Measurements from ENCODE around the gene KRT74. TPM values are rescaled to one million over a fixed set of nuclear protein-coding genes. Genes with fewer than 3 reads are reported as not detected.

Gene KRT74
- total and polyA plus RNA-seq, 3 experiments from 2014 or later: not detected

DNA sequence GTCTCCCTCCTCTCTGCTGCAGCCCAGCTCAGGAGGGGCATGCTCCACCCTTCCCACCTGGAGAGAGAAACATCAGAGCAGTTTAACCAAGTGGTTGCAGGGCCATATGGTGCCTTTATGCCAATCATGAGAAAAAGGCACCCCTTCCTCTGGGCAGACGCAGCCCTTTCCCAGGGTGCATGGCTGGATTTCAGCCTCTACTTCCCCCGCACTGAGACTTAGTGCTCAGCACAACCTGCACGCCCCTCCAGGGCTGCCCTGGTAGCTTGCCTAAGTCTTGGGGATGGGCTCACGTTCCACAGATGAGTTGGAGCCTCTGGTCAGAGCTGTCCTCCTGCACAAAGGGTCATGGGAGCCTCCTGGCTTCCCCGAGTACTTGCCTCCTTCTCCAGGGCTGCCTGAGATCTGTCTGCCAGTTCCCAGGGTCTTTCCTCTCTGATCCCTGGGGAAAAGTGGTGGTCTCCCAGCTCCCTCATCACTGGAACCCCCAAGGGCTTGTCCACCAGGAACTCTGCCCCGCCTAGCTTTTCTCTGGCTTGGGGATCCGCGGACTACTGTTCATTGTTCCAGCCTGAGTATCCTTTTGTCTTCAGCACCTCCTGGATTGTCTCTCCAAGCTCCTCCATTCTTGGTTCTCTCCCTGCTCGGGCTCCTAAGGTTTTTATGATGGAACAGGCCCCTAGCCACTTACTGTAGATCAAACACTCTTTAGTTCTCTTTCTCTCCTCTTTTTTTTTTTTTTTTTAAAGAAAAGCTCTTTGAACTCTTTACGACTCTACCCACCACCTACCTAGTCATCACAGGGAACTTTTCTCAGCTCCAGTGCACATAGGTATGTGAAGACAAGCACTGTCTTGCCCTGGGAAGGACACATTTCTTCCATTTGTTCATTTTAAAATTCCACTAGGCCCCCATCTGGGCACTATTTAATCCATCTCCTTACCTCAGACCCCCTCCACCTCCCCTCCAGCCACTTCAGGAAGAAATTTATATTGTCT is 6.1 kb upstream of the KRT74 start:
- CTCF ChIA-PET: interaction anchor here (1.1 to 13.9 kb wide), 2 partner anchors 18 to 298 kb away, joined by 3 to 276 read pairs; no protein-coding TSS in a partner anchor
- peaks cover 9 to 20% of the 10 kb centered on the region in 2 donors for H3K27me3 Mint-ChIP-seq
- H3K36me3 Mint-ChIP-seq: no peaks in the 10 kb centered on the region
- Histone ChIP-seq H3K27ac (ENCODE audit: low read depth, low read length) (no peak overlapping the region), H3K9me3 (ENCODE audit: low read length) (no peaks in the 10 kb centered on the region), H3K4me3 (ENCODE audit: low read length) (no peak overlapping the region), H3K36me3 (ENCODE audit: insufficient read depth, low read length) (no peaks in the 10 kb centered on the region), H3K27me3 (ENCODE audit: insufficient read depth, low read length, poor library complexity, severe bottlenecking) (no peaks in the 10 kb centered on the region), H3K4me1 (ENCODE audit: insufficient read depth, low read length) (peaks cover 26% of the 10 kb centered on the region)
- no peak overlapping the region for H3K4me3 Mint-ChIP-seq
- DNase-seq: no peak
- H3K9me3 Mint-ChIP-seq: no peaks in the 10 kb centered on the region
- POLR2A ChIA-PET: no interaction called here
- peak overlapping the region in 2 of 8 donors; percentile 22 to 23 for H3K27ac Mint-ChIP-seq
- H3K4me1 Mint-ChIP-seq: peaks cover 7 to 16% (median 13%) of the 10 kb centered on the region in 3 donors

DNA sequence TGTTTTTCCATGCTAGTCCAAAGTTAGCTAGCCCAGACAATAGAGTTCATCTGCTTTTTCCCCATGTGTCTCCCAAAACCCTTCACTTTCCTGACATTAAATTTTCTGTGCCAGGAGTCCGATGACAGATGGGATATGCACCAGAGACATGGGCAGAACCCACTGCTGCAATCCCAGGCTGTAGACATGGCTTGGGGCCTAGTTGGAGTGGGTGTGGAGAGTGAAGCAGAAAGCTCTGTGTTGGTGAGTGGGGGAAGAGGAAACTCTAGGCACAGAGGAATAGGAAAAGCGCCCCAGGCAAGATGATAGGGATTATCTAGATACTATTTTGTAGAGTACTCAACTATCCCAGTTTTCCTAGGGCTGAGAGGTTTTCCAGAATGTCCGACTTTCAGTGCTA is 4.8 kb upstream of the KRT74 start:
- H3K4me1 ChIP-seq (ENCODE audit: insufficient read depth, low read length): peaks cover 20% of the 10 kb centered on the region
- H3K27me3 ChIP-seq (ENCODE audit: insufficient read depth, low read length, poor library complexity, severe bottlenecking): no peaks in the 10 kb centered on the region
- peaks cover 9 to 20% of the 10 kb centered on the region in 2 donors for H3K27me3 Mint-ChIP-seq
- peaks cover 6 to 15% (median 13%) of the 10 kb centered on the region in 3 donors for H3K4me1 Mint-ChIP-seq
- H3K9me3 Mint-ChIP-seq: no peaks in the 10 kb centered on the region
- DNase-seq: no peak
- H3K27ac Mint-ChIP-seq: no peak overlapping the region
- CTCF ChIA-PET: interaction anchor here (1.0 to 13.9 kb wide), 3 partner anchors 11 to 300 kb away, joined by 3 to 276 read pairs (median 4); no protein-coding TSS in a partner anchor
- H3K36me3 Mint-ChIP-seq: no peaks in the 10 kb centered on the region
- H3K36me3 ChIP-seq (ENCODE audit: insufficient read depth, low read length): no peaks in the 10 kb centered on the region
- H3K27ac ChIP-seq (ENCODE audit: low read depth, low read length): no peak overlapping the region
- no peak overlapping the region for H3K4me3 Mint-ChIP-seq
- H3K9me3 ChIP-seq (ENCODE audit: low read length): no peaks in the 10 kb centered on the region
- POLR2A ChIA-PET: no interaction called here
- no peak overlapping the region for H3K4me3 ChIP-seq (ENCODE audit: low read length)

DNA sequence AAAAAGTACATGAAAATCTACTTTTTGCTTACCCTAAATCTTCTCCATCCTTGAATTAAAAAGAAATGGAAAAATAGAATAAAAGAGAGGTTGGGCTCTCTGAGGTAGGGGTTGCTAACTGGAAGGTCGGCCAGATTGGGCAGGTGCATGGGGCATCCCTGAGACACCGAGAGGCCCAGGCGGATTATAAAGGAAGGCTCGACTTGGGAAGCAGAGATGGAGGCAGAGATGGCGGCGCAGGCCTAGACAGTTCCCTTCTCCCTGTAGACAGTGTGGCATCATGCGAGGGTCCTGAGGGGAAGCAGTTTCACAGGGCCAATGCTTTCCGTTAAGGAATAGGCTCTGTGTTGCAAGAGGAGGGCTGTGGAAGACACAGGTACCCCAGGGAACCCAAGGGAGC is 3.7 kb upstream of the KRT74 start:
- no peaks in the 10 kb centered on the region for H3K9me3 ChIP-seq (ENCODE audit: low read length)
- H3K27me3 ChIP-seq (ENCODE audit: insufficient read depth, low read length, poor library complexity, severe bottlenecking): no peaks in the 10 kb centered on the region
- H3K4me3 ChIP-seq (ENCODE audit: low read length): no peak overlapping the region
- H3K27ac ChIP-seq (ENCODE audit: low read depth, low read length): no peak overlapping the region
- no peaks in the 10 kb centered on the region for H3K36me3 ChIP-seq (ENCODE audit: insufficient read depth, low read length)
- H3K27me3 Mint-ChIP-seq: peaks cover 9 to 28% of the 10 kb centered on the region in 2 donors
- ChIA-PET CTCF (interaction anchor here (13.9 kb wide), 1 partner anchor 301 kb away, joined by 276 read pairs; no protein-coding TSS in a partner anchor), POLR2A (no interaction called here)
- no peaks in the 10 kb centered on the region for H3K36me3 Mint-ChIP-seq
- H3K4me1 ChIP-seq (ENCODE audit: insufficient read depth, low read length): peaks cover 9% of the 10 kb centered on the region
- peak overlapping the region in 1 of 8 donors; percentile 31 for H3K27ac Mint-ChIP-seq
- peaks cover 0 to 8% (median 8%) of the 10 kb centered on the region in 3 donors for H3K4me1 Mint-ChIP-seq
- H3K9me3 Mint-ChIP-seq: no peaks in the 10 kb centered on the region
- no peak for DNase-seq
- H3K4me3 Mint-ChIP-seq: no peak overlapping the region

DNA sequence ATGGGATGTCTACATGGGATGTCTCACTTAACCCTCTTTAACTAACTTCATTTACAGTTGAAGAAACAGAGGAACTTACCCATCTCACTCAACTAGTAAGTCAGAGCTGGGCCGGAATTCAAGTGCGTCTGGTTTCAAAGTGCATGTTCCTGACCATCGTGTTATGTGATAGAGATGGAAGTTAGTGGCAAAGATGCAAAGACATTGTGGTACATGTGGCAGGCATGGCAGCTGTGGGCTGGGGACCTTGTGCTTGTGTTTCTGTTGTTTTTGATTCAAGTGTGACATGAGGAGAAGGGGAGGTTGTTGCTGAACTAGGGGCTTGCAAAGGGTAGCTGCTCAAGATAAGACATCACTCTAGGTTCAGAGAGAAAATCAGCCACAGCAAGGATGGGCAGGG is 2.3 kb upstream of the KRT74 start:
- no peaks in the 10 kb centered on the region for H3K9me3 Mint-ChIP-seq
- H3K27me3 Mint-ChIP-seq: peaks cover 5 to 24% of the 10 kb centered on the region in 2 donors
- ChIA-PET CTCF (interaction anchor here (1.4 to 13.9 kb wide), 2 partner anchors 15 to 302 kb away, joined by 3 to 276 read pairs; no protein-coding TSS in a partner anchor), POLR2A (no interaction called here)
- no peak for DNase-seq
- H3K27ac Mint-ChIP-seq: no peak overlapping the region
- no peak overlapping the region for H3K27ac ChIP-seq (ENCODE audit: low read depth, low read length)
- H3K4me1 Mint-ChIP-seq: peaks cover 3 to 10% (median 8%) of the 10 kb centered on the region in 3 donors
- H3K4me3 ChIP-seq (ENCODE audit: low read length): no peak overlapping the region
- H3K36me3 ChIP-seq (ENCODE audit: insufficient read depth, low read length): no peaks in the 10 kb centered on the region
- H3K36me3 Mint-ChIP-seq: no peaks in the 10 kb centered on the region
- H3K27me3 ChIP-seq (ENCODE audit: insufficient read depth, low read length, poor library complexity, severe bottlenecking): no peaks in the 10 kb centered on the region
- H3K4me3 Mint-ChIP-seq: peak overlapping the region in 1 of 7 donors; percentile 18
- peaks cover 9% of the 10 kb centered on the region for H3K4me1 ChIP-seq (ENCODE audit: insufficient read depth, low read length)
- H3K9me3 ChIP-seq (ENCODE audit: low read length): no peaks in the 10 kb centered on the region

DNA sequence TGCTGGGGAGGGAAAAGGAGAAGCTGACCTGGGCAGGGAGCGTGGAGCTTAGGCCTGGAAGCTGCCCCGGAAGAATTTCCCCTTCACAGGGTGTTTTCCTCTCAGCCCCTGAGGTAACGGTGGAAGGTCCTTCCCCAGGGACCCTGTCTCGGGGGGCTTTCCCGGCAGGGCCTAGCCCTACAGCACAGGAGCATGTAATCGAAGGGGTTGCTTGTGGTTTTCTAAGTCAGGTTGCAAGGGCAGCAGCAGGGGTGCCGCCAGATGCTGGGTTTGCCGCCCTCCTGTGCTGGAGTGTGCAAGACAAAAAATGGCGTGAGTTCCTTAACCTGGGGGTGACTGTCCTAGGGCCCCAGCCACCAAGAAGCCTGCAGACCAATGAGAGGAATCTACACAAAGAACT is 1.6 kb upstream of the KRT74 start:
- Histone ChIP-seq H3K36me3 (ENCODE audit: insufficient read depth, low read length) (no peaks in the 10 kb centered on the region), H3K4me3 (ENCODE audit: low read length) (no peak overlapping the region), H3K4me1 (ENCODE audit: insufficient read depth, low read length) (peaks cover 4% of the 10 kb centered on the region), H3K9me3 (ENCODE audit: low read length) (no peaks in the 10 kb centered on the region), H3K27ac (ENCODE audit: low read depth, low read length) (no peak overlapping the region), H3K27me3 (ENCODE audit: insufficient read depth, low read length, poor library complexity, severe bottlenecking) (no peaks in the 10 kb centered on the region)
- Mint-ChIP-seq H3K9me3 (no peaks in the 10 kb centered on the region), H3K27me3 (peaks cover 4 to 25% of the 10 kb centered on the region in 2 donors), H3K4me3 (no peak overlapping the region), H3K36me3 (no peaks in the 10 kb centered on the region), H3K4me1 (peaks cover 4% of the 10 kb centered on the region in 3 donors), H3K27ac (no peak overlapping the region)
- CTCF ChIA-PET: no interaction called here
- DNase-seq: no peak
- POLR2A ChIA-PET: no interaction called here

DNA sequence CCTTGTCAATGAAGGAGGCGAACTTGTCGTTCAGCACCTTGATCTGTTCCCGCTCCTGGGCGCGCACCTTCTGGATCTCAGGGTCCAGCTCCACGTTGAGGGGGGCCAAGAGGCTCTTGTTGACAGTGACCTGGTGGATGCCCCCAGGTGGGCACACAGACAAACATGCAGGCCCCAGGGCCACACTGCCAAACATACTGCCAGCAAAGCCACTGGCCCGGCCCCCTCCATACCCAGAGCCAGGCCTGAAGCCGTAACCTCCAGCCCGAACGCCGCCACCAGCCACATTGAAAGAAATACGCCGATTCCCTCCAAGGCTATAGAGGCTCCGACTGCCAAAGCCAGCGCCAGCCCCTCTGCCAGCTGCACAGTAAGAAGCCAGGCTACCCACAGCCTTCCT is 337 bp downstream of the KRT74 start:
- no peaks in the 10 kb centered on the region for H3K9me3 ChIP-seq (ENCODE audit: low read length)
- ChIA-PET POLR2A (no interaction called here), CTCF (interaction anchor here (0.8 to 1.8 kb wide), 3 partner anchors 10 to 306 kb away, joined by 3 to 4 read pairs (median 3); partner anchors contain the start of gene KRT5)
- Mint-ChIP-seq H3K4me1 (peaks cover 1 to 9% (median 5%) of the 10 kb centered on the region in 3 donors), H3K4me3 (no peak overlapping the region), H3K9me3 (no peaks in the 10 kb centered on the region), H3K27me3 (peaks cover 4 to 35% of the 10 kb centered on the region in 2 donors), H3K36me3 (no peaks in the 10 kb centered on the region), H3K27ac (no peak overlapping the region)
- H3K4me1 ChIP-seq (ENCODE audit: insufficient read depth, low read length): peaks cover 5% of the 10 kb centered on the region
- H3K27ac ChIP-seq (ENCODE audit: low read depth, low read length): no peak overlapping the region
- no peaks in the 10 kb centered on the region for H3K27me3 ChIP-seq (ENCODE audit: insufficient read depth, low read length, poor library complexity, severe bottlenecking)
- no peaks in the 10 kb centered on the region for H3K36me3 ChIP-seq (ENCODE audit: insufficient read depth, low read length)
- DNase-seq: no peak
- no peak overlapping the region for H3K4me3 ChIP-seq (ENCODE audit: low read length)

DNA sequence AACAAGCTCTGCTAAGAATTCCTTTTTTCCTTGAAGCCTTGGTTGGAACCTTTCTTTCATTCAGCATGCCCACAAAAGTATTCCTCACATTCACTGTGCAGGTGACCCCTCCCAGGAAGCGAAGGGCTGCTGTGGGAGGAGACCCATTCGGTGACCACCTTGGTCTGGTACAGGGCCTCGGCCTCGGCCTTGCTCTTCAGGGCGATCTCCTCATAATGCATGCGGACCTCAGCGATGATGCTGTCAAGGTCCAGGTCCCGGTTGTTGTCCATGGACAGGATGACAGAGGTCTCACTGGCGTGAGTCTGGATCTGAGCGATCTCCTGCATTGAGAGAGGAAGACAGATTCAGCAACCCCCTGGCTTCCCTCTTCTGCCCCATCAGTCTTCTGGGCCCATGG is 3.1 kb downstream of the KRT74 start:
- ChIA-PET CTCF (no interaction called here), POLR2A (no interaction called here)
- Histone ChIP-seq H3K27ac (ENCODE audit: low read depth, low read length) (no peak overlapping the region), H3K4me3 (ENCODE audit: low read length) (no peak overlapping the region), H3K9me3 (ENCODE audit: low read length) (no peaks in the 10 kb centered on the region), H3K36me3 (ENCODE audit: insufficient read depth, low read length) (no peaks in the 10 kb centered on the region), H3K27me3 (ENCODE audit: insufficient read depth, low read length, poor library complexity, severe bottlenecking) (no peaks in the 10 kb centered on the region), H3K4me1 (ENCODE audit: insufficient read depth, low read length) (peaks cover 24% of the 10 kb centered on the region)
- Mint-ChIP-seq H3K36me3 (no peaks in the 10 kb centered on the region), H3K4me1 (peaks cover 15 to 34% (median 26%) of the 10 kb centered on the region in 3 donors), H3K27me3 (peaks cover 3 to 39% of the 10 kb centered on the region in 2 donors), H3K9me3 (no peaks in the 10 kb centered on the region), H3K4me3 (peak overlapping the region in 1 of 7 donors; percentile 40), H3K27ac (no peak overlapping the region)
- DNase-seq: no peak

DNA sequence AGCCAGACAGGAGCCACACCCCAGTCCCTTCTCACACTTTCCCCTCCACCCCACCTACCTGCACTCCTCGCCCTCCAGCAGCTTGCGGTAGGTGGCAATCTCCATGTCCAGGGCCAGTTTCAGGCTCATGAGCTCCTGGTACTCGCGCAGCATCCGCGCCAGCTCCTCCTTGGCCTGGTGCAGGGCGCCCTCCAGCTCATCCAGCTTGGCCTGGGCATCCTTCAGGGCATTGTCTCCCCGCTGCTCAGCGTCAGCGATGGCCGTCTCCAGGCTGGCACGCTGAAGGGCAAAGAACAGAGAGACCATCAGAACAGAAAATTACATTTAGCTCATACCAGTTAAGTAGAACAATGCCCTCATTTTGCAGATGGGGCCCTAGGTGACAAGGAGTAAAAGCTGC is 5.5 kb downstream of the KRT74 start:
- H3K27me3 Mint-ChIP-seq: peaks cover 5 to 48% of the 10 kb centered on the region in 2 donors
- H3K36me3 Mint-ChIP-seq: peaks cover 0 to 2% (median 0%) of the 10 kb centered on the region in 3 donors
- ChIA-PET POLR2A (no interaction called here), CTCF (no interaction called here)
- H3K4me3 Mint-ChIP-seq: peak overlapping the region in 1 of 7 donors; percentile 10
- H3K4me1 ChIP-seq (ENCODE audit: insufficient read depth, low read length): peaks cover 24% of the 10 kb centered on the region
- H3K27me3 ChIP-seq (ENCODE audit: insufficient read depth, low read length, poor library complexity, severe bottlenecking): no peaks in the 10 kb centered on the region
- no peak for DNase-seq
- peak overlapping the region in 4 of 8 donors; percentile 1 to 97 (median 89) for H3K27ac Mint-ChIP-seq
- H3K4me3 ChIP-seq (ENCODE audit: low read length): no peak overlapping the region
- no peaks in the 10 kb centered on the region for H3K36me3 ChIP-seq (ENCODE audit: insufficient read depth, low read length)
- H3K9me3 ChIP-seq (ENCODE audit: low read length): no peaks in the 10 kb centered on the region
- peaks cover 15 to 34% (median 26%) of the 10 kb centered on the region in 3 donors for H3K4me1 Mint-ChIP-seq
- no peak overlapping the region for H3K27ac ChIP-seq (ENCODE audit: low read depth, low read length)
- H3K9me3 Mint-ChIP-seq: no peaks in the 10 kb centered on the region
